Measurements from ENCODE around the gene GIGYF1.
A peak's percentile ranks its signal among the peaks of the same experiment; 100 is the strongest.
"Not testable (repeated sequence)": the region's sequence is repeated elsewhere in the genome, so short reads cannot be mapped to it uniquely, and the experiment has no call there.

Gene GIGYF1, protein sequence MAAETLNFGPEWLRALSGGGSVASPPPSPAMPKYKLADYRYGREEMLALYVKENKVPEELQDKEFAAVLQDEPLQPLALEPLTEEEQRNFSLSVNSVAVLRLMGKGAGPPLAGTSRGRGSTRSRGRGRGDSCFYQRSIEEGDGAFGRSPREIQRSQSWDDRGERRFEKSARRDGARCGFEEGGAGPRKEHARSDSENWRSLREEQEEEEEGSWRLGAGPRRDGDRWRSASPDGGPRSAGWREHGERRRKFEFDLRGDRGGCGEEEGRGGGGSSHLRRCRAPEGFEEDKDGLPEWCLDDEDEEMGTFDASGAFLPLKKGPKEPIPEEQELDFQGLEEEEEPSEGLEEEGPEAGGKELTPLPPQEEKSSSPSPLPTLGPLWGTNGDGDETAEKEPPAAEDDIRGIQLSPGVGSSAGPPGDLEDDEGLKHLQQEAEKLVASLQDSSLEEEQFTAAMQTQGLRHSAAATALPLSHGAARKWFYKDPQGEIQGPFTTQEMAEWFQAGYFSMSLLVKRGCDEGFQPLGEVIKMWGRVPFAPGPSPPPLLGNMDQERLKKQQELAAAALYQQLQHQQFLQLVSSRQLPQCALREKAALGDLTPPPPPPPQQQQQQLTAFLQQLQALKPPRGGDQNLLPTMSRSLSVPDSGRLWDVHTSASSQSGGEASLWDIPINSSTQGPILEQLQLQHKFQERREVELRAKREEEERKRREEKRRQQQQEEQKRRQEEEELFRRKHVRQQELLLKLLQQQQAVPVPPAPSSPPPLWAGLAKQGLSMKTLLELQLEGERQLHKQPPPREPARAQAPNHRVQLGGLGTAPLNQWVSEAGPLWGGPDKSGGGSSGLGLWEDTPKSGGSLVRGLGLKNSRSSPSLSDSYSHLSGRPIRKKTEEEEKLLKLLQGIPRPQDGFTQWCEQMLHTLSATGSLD (N-terminal part only)

GRCh38 chr7:100694098-100694745, at the start of gene GIGYF1:
TSS of gene GIGYF1 (minus strand) at chr7:100694250. CDS start at chr7:100688238, 6,012 bp downstream.
- peak; percentile 60 for DNase-seq (ENCODE audit: low read depth)

GRCh38 chr7:100739934-100740333, 45.9 kb upstream of the GIGYF1 start:
- DNase-seq (ENCODE audit: low read depth): no peak

DNA sequence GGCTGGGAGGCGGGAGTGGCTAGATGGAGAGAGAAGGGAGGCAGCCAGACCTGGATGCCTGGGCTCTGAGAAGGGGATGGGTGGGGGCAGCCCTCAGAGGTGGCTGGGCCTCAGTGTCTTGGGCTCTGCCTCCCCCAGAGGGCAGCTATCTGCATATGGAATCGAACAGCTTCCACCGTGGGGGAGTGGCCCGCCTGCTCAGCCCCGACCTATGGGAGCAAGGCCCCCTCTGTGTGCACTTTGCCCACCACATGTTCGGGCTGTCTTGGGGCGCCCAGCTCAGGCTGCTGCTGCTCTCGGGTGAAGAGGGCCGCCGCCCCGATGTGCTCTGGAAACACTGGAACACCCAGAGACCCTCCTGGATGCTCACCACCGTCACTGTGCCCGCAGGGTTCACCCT, 42.6 kb upstream of the GIGYF1 start:
- no peak for DNase-seq (ENCODE audit: low read depth)

GRCh38 chr7:100735730-100736129, 41.7 kb upstream of the GIGYF1 start:
- DNase-seq (ENCODE audit: low read depth): no peak

- DNase-seq (ENCODE audit: low read depth): no peak
These were observed 38.0 kb upstream of the GIGYF1 start for GRCh38 chr7:100731937-100732636.

- DNase-seq (ENCODE audit: low read depth): no peak
These were observed 36.2 kb upstream of the GIGYF1 start for GRCh38 chr7:100730136-100730800.

DNA sequence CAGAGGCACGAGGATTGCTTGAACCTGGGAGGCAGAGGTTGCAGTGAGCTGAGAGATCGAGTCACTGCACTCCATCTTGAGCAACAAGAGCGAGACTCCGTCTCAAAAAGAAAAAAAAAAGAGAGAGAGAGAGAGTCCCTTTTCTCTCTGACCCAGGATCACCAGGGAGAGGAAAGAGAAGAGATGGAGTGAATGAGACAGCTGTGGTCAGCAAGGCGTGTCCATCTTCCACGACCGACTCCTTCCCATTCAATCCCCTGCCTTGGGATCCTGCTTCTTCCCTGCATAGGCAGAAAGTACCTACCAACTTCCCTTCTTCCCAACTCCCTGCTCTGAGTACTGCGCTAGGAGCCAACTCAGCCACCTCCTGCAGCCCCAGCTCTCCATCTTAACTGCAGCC, 34.1 kb upstream of the GIGYF1 start:
- no peak for DNase-seq (ENCODE audit: low read depth)

- no peak for DNase-seq (ENCODE audit: low read depth)
These were observed 33.1 kb upstream of the GIGYF1 start for GRCh38 chr7:100726996-100727761.

- not testable (repeated sequence) for DNase-seq (ENCODE audit: low read depth)
These were observed 30.3 kb upstream of the GIGYF1 start for GRCh38 chr7:100724364-100724763.

- no peak for DNase-seq (ENCODE audit: low read depth)
These were observed 29.8 kb upstream of the GIGYF1 start for GRCh38 chr7:100723732-100724275.

- DNase-seq (ENCODE audit: low read depth): no peak
These were observed 28.6 kb upstream of the GIGYF1 start for GRCh38 chr7:100722480-100723212.

DNA sequence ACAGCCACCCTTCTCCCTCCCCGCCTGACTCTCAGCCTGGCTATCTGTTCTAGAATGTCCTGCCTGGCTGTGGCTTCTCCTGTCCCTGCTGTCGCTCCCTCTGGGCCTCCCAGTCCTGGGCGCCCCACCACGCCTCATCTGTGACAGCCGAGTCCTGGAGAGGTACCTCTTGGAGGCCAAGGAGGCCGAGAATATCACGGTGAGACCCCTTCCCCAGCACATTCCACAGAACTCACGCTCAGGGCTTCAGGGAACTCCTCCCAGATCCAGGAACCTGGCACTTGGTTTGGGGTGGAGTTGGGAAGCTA, 27.4 kb upstream of the GIGYF1 start:
- no peak for DNase-seq (ENCODE audit: low read depth)

- no peak for DNase-seq (ENCODE audit: low read depth)
These were observed 26.8 kb upstream of the GIGYF1 start for GRCh38 chr7:100720671-100721504.

DNA sequence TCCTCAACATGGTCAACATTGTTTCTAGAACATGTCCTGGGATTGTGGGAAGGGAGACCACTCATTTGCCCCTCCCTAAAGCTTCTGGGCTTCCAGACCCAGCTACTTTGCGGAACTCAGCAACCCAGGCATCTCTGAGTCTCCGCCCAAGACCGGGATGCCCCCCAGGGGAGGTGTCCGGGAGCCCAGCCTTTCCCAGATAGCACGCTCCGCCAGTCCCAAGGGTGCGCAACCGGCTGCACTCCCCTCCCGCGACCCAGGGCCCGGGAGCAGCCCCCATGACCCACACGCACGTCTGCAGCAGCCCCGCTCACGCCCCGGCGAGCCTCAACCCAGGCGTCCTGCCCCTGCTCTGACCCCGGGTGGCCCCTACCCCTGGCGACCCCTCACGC, 26.2 kb upstream of the GIGYF1 start, which contains the start of gene EPO:
Gene EPO (plus strand): TSS at position 190 of the 392 bp plus-strand sequence. CDS start 513 bp downstream, outside the sequence.
- DNase-seq (ENCODE audit: low read depth): no peak

DNA sequence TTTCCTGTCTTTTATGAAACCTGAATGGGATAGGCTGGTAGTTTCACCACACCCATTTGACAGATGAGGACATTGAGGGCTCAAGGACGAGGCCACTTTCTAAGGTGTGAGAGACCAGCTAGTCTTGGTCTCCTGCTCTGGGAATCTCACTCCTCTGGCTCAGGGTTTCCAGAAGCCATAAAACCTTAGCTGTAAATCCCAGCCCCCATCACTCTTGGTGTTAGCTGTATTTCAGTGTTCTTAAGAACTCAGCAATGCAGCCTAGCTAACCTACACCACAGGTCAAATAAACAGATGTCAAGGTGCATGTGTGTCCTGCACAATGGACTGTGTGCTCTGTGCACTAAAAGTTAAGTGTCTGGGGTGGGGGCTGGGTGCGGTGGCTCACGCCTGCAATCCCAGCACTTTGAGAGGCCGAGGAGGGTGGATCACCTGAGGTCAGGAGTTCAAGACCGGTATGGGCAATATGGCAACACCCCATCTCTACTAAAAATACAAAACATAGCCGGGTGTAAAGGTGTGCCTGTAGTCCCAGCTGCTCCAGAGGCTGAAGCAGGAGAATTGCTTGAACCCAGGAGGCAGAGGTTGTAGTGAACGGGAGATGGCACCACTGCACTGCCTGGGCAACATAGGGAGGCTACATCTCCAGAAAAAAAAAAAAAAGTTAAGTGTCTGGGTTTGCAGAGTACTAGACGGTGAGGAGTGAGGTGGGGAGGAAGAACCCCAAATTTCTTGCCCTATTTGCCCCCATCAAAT, 25.7 kb upstream of the GIGYF1 start:
- no peak for DNase-seq (ENCODE audit: low read depth)

GRCh38 chr7:100717073-100717472, 23.0 kb upstream of the GIGYF1 start:
- DNase-seq (ENCODE audit: low read depth): not testable (repeated sequence)

DNA sequence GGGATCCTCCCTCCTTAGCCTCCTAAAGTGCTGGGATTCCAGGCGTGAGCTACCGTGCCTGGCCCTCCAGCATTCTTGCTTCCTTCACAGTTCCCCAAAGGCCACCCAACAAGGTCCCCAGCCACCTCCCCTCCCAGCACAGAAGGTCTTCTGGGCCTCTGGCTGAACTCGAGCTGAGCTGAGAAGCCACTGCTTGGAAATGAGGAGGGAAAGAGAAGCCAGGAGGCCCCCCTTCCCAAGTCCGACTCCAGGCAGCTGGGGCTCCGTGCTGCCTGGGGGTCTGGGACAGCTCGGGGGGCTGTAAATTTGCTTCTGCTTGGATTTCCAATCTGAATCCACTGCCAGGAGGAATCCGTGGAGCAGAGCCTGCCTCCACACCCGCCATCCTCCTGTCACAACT, 20.7 kb upstream of the GIGYF1 start:
- no peak for DNase-seq (ENCODE audit: low read depth)

DNA sequence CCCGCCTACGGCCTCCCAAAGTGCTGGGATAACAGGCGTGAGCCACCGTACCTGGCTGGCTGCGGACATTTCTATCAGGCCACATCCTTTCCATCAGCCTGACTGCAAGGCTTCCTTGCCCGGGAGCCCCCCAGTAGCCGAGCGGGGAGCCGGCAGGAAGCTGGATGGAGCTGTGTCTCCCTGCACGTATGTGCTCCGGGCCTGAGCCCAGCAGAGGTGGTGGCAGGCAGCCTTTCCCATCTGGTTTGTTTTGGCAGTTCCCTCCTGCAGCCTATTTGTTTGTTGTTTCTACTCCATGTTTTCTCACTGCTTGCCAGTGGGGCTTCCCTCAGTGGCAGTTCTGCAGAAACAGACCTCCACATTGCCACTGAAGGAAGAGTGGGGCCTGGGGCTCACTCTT, 17.3 kb upstream of the GIGYF1 start:
- no peak for DNase-seq (ENCODE audit: low read depth)
